ENCODE measurements around the gene MLC1. TPM values are rescaled to one million over a fixed set of nuclear protein-coding genes. Genes with fewer than 3 reads are reported as not detected.

MLC1 gene
- polyA plus RNA-seq, 1 donor (not counting 4 experiments of a cell fraction or from before 2014, with no cell fraction given), result not detected

GRCh38 chr22:50041361-50042065 lies 43.7 kb downstream of the MLC1 start:
- no peaks in the 10 kb centered on the region for H3K9me1 ChIP-seq (ENCODE audit: control insufficient read depth, extremely low read depth, insufficient read depth, low read length)
- H3K27ac ChIP-seq (ENCODE audit: control insufficient read depth, insufficient read depth, low read length), result no peak overlapping the region
- TF ChIP-seq CTCF (optimal IDR thresholded peaks at IDR 0.05 in 1 of 3, IDR thresholded peaks at IDR 0.05 in 1 of 3, conservative IDR thresholded peaks at IDR 0.05 in 1 of 3; ENCODE audit: extremely low read depth in 1 of 3, insufficient read depth in 2 of 3, low read length in 3 of 3) (no peak), EZH2 (IDR thresholded peaks at IDR 0.05; ENCODE audit: low read length) (no peak)
- no peak overlapping the region for H2AFZ ChIP-seq (ENCODE audit: control insufficient read depth, low read length)
- H3K4me3 ChIP-seq (ENCODE audit: control insufficient read depth in 2 of 3, extremely low read depth in 1 of 3, insufficient read depth in 2 of 3, low read depth in 1 of 3, low read length in 3 of 3), result no peak overlapping the region
- no peak overlapping the region for H3K4me2 ChIP-seq (ENCODE audit: control insufficient read depth, extremely low read depth, insufficient read depth, low read depth, low read length)
- DNase-seq (ENCODE audit: low read depth, low spot score) (no peak), FAIRE-seq (no peak)
- no peaks in the 10 kb centered on the region for H4K20me1 ChIP-seq (ENCODE audit: control insufficient read depth, extremely low read depth, insufficient read depth, low read length)
- no peak overlapping the region for H3K9ac ChIP-seq (ENCODE audit: control insufficient read depth, extremely low read depth, insufficient read depth, low read length)
- H3K4me1 ChIP-seq (ENCODE audit: control insufficient read depth, extremely low read depth, insufficient read depth, low read length), result no peaks in the 10 kb centered on the region
- H3K36me3 ChIP-seq (ENCODE audit: control insufficient read depth in 2 of 2, extremely low read depth in 1 of 2, insufficient read depth in 2 of 2, low read length in 2 of 2), result no peaks in the 10 kb centered on the region
- no peaks in the 10 kb centered on the region for H3K79me2 ChIP-seq (ENCODE audit: control insufficient read depth, insufficient read depth, low read length)
- no peaks in the 10 kb centered on the region for H3K27me3 ChIP-seq (ENCODE audit: control insufficient read depth, extremely low read depth, insufficient read depth, low read length)
- peaks cover 6% of the 10 kb centered on the region for H3K9me3 ChIP-seq (ENCODE audit: control insufficient read depth, low read depth, low read length)
- dilution Hi-C loops (cut with MboI; ENCODE audit: extremely low pct_ligation_motif_present, low sequenced_read_pairs), result no loop called here

DNA sequence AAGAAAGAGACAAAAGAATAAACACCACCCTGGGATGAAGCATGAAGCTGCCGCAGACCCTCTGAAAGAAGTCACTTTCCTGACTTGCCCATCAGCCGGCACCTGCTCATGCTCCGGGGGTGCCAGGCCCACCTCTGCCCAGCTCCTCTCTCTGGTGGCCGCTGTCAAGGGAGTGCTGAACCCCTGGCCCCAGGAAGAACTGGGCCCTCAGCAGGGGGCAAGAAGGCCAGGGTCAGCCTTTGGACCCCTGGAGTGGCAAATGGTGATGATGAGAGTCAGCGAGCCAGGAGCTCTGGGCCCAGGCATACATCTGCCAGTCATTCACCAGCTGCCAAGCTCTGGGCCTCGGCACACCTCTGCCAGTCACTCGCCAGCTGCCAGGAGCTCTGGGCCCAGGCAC lies 44.5 kb downstream of the MLC1 start:
- peaks cover 6% of the 10 kb centered on the region for H3K9me3 ChIP-seq (ENCODE audit: control insufficient read depth, low read depth, low read length)
- H3K79me2 ChIP-seq (ENCODE audit: control insufficient read depth, insufficient read depth, low read length), result no peaks in the 10 kb centered on the region
- H3K27ac ChIP-seq (ENCODE audit: control insufficient read depth, insufficient read depth, low read length), result no peak overlapping the region
- H3K4me1 ChIP-seq (ENCODE audit: control insufficient read depth, extremely low read depth, insufficient read depth, low read length), result no peaks in the 10 kb centered on the region
- DNase-seq (ENCODE audit: low read depth, low spot score) (no peak), FAIRE-seq (no peak)
- H3K4me2 ChIP-seq (ENCODE audit: control insufficient read depth, extremely low read depth, insufficient read depth, low read depth, low read length), result no peak overlapping the region
- H3K27me3 ChIP-seq (ENCODE audit: control insufficient read depth, extremely low read depth, insufficient read depth, low read length), result no peaks in the 10 kb centered on the region
- H3K4me3 ChIP-seq (ENCODE audit: control insufficient read depth in 2 of 3, extremely low read depth in 1 of 3, insufficient read depth in 2 of 3, low read depth in 1 of 3, low read length in 3 of 3), result no peak overlapping the region
- H4K20me1 ChIP-seq (ENCODE audit: control insufficient read depth, extremely low read depth, insufficient read depth, low read length), result no peaks in the 10 kb centered on the region
- TF ChIP-seq CTCF (optimal IDR thresholded peaks at IDR 0.05 in 1 of 3, IDR thresholded peaks at IDR 0.05 in 1 of 3, conservative IDR thresholded peaks at IDR 0.05 in 1 of 3; ENCODE audit: extremely low read depth in 1 of 3, insufficient read depth in 2 of 3, low read length in 3 of 3) (no peak), EZH2 (IDR thresholded peaks at IDR 0.05; ENCODE audit: low read length) (no peak)
- no peaks in the 10 kb centered on the region for H3K9me1 ChIP-seq (ENCODE audit: control insufficient read depth, extremely low read depth, insufficient read depth, low read length)
- no peaks in the 10 kb centered on the region for H3K36me3 ChIP-seq (ENCODE audit: control insufficient read depth in 2 of 2, extremely low read depth in 1 of 2, insufficient read depth in 2 of 2, low read length in 2 of 2)
- no peak overlapping the region for H2AFZ ChIP-seq (ENCODE audit: control insufficient read depth, low read length)
- H3K9ac ChIP-seq (ENCODE audit: control insufficient read depth, extremely low read depth, insufficient read depth, low read length), result no peak overlapping the region
- dilution Hi-C loops (cut with MboI; ENCODE audit: extremely low pct_ligation_motif_present, low sequenced_read_pairs), result no loop called here
